ENCODE results near the gene TEN1.

- TF ChIP-seq, protein P1, sequence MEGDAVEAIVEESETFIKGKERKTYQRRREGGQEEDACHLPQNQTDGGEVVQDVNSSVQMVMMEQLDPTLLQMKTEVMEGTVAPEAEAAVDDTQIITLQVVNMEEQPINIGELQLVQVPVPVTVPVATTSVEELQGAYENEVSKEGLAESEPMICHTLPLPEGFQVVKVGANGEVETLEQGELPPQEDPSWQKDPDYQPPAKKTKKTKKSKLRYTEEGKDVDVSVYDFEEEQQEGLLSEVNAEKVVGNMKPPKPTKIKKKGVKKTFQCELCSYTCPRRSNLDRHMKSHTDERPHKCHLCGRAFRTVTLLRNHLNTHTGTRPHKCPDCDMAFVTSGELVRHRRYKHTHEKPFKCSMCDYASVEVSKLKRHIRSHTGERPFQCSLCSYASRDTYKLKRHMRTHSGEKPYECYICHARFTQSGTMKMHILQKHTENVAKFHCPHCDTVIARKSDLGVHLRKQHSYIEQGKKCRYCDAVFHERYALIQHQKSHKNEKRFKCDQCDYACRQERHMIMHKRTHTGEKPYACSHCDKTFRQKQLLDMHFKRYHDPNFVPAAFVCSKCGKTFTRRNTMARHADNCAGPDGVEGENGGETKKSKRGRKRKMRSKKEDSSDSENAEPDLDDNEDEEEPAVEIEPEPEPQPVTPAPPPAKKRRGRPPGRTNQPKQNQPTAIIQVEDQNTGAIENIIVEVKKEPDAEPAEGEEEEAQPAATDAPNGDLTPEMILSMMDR (conservative IDR thresholded peaks at IDR 0.05 in 1 of 2, IDR thresholded peaks at IDR 0.05 in 1 of 2; ENCODE audit: low read depth in 1 of 2, low read length in 2 of 2) = no peak
- no peak for TF ChIP-seq EZH2 (IDR thresholded peaks at IDR 0.05; ENCODE audit: low read length, missing control alignments)
Observed at GRCh38 chr17:75976175-75976848, 2.7 kb upstream of the TEN1 start.
